ENCODE data around the gene TNNT3. TPM values are rescaled to one million over a fixed set of nuclear protein-coding genes. Genes with fewer than 3 reads are reported as not detected.
A peak's percentile ranks its signal among the peaks of the same experiment; 100 is the strongest.

TNNT3 gene
- total and polyA plus RNA-seq, 11 donors = 17.1 to 84.5 (median 46.4) TPM

DNA sequence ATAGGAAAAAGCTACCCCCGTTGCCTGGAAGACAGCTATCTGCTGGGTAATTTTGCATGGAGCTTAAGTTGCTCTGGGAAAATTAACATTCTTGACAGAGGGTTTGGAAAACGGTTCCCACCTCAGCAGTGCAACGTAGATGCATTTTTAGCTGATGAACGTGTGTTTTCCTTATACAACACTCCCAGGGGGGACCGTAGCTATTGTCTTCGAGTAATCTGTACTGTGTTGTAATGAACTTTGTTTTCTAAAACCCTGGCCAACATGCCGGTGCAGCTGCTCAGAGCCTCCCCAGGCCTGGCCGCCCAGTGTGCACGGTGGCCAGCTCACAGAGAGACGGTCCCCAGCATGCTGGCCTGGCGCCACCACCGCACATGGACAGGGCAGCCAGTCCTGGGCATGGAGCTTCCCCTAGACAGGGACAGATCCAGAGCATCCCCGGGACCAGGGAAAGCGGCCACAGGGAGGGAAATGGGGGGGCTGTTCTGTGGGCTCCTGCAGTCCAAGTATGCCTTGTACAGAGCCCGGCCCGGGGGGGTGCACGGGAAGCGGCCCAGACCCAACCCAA, 2.2 kb downstream of the TNNT3 start:
- Histone ChIP-seq H3K4me1 (peaks cover 12 to 89% (median 53%) of the 10 kb centered on the region in 12 donors), H3K4me3 (peak overlapping the region in 8 of 12 donors; percentile 13 to 56 (median 44)), H3K9me3 (no peaks in the 10 kb centered on the region), H3K27me3 (no peaks in the 10 kb centered on the region), H3K36me3 (no peaks in the 10 kb centered on the region), H3K27ac (peak overlapping the region; percentile 71 to 93 (median 84))
- DNase-seq (peak; percentile 47 to 80 (median 61)), ATAC-seq (peak in 3 of 4 donors; percentile 5 to 38 (median 12))
- WGBS, 4 donors = 44 to 65% (median 51%) methylated on average over 18 of the region's 18 CpGs
- intact Hi-C loops (cut with DNase I) = loop anchor here in 2 of 10 donors (10.0 kb wide), 2 partner anchors 77 to 227 kb away; partner anchors contain the start of gene KRTAP5-6 (in 1 of the 2)
- TF ChIP-seq, protein P1, sequence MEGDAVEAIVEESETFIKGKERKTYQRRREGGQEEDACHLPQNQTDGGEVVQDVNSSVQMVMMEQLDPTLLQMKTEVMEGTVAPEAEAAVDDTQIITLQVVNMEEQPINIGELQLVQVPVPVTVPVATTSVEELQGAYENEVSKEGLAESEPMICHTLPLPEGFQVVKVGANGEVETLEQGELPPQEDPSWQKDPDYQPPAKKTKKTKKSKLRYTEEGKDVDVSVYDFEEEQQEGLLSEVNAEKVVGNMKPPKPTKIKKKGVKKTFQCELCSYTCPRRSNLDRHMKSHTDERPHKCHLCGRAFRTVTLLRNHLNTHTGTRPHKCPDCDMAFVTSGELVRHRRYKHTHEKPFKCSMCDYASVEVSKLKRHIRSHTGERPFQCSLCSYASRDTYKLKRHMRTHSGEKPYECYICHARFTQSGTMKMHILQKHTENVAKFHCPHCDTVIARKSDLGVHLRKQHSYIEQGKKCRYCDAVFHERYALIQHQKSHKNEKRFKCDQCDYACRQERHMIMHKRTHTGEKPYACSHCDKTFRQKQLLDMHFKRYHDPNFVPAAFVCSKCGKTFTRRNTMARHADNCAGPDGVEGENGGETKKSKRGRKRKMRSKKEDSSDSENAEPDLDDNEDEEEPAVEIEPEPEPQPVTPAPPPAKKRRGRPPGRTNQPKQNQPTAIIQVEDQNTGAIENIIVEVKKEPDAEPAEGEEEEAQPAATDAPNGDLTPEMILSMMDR (IDR thresholded peaks at IDR 0.05) = no peak
- TF ChIP-seq POLR2A (IDR thresholded peaks at IDR 0.05) = no peak

DNA sequence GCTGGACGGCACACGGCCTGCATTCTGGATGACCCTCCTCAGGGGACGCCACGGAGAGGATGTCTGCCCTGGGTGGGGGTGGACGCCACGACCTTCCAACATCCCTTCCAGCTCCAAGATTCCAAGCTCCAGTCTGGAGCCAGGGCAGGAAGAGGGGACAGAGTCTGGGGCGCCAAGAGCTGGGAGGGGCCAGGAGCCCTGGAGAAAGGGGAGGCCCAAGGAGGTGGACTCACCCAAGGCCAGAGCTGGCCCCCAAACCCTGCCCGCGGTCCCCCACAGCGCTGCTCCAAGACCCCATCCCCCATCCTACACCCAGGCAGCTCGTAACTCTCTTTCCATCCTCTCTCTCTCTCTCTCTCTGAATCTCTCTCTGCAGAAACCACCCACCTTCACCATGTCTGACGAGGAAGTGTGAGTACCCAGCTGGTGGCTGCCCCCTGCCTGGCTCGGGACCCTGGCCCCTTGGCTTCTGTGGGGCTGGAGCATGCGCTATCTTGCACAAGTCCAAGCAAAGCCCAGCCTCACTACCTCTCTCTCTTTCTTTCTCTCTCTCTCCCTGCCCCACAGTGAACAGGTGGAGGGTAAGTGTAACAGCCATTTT, 3.1 kb downstream of the TNNT3 start:
- ATAC-seq = peak in 2 of 4 donors; percentile 10 to 39
- peak; percentile 50 to 78 (median 71) for DNase-seq

DNA sequence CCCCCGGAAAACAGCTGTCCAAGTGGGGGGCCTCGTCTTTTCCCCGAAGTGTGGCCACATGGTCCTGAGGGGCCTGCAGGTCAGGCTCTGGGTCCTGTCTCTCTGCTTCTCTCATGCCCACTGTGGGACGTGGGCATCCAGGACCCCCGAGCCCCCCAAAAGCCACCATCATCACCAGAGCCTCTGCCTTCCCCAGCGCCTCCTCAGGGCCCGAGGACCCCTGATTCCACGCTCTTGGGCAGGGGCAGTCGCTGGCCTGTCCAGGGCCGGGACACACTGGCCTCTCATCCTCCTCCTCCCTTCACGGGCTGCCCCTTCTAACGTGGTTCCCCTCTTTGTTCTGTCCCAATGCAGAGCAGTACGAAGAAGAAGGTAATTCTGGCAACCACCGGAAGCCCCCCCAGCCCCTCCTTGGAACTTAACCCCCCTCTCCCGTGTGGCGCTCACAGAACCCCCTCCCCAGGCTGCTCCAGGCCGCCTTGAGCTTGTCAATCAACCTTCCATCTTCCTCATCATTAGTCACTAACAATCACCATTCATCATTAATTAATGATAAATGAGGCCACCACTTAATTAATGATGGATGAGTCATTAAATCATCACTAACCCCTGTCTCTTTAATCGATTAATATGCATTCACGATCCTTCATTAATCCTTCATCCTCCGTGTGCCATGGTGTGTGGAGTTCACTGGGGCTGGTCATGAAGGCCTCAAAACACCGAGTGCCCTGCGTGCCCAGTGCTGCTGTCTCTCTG, 3.9 kb downstream of the TNNT3 start:
- peak in 1 of 5 donors; percentile 47 for DNase-seq
- Histone ChIP-seq H3K4me3 (no peak overlapping the region), H3K27me3 (no peaks in the 10 kb centered on the region), H3K9me3 (no peaks in the 10 kb centered on the region), H3K36me3 (no peaks in the 10 kb centered on the region), H3K4me1 (peaks cover 7 to 89% (median 53%) of the 10 kb centered on the region in 12 donors), H3K27ac (peak overlapping the region in 10 of 12 donors; percentile 72 to 93 (median 86))
- WGBS, 4 donors = 80 to 88% (median 84%) methylated on average over 21 to 22 of the region's 22 CpGs
- intact Hi-C loops (cut with DNase I) = loop anchor here in 2 of 10 donors (10.0 kb wide), 2 partner anchors 79 to 229 kb away; partner anchors contain the start of gene KRTAP5-6 (in 1 of the 2)
- no peak for ATAC-seq
- no peak for TF ChIP-seq POLR2A (IDR thresholded peaks at IDR 0.05)
- TF ChIP-seq, protein P1 (IDR thresholded peaks at IDR 0.05) = no peak

More for the DNA sequence above, 3.1 kb downstream of the TNNT3 start:
- Histone ChIP-seq H3K36me3 (no peaks in the 10 kb centered on the region), H3K9me3 (no peaks in the 10 kb centered on the region), H3K27me3 (no peaks in the 10 kb centered on the region), H3K27ac (peak overlapping the region; percentile 71 to 93 (median 84)), H3K4me3 (peak overlapping the region in 6 of 12 donors; percentile 9 to 56 (median 48)), H3K4me1 (peaks cover 9 to 89% (median 56%) of the 10 kb centered on the region in 12 donors)
- intact Hi-C loops (cut with DNase I) = loop anchor here in 2 of 10 donors (10.0 kb wide), 2 partner anchors 78 to 228 kb away; partner anchors contain the start of gene KRTAP5-6 (in 1 of the 2)
- 48 to 68% (median 54%) methylated on average over 14 of the region's 14 CpGs for WGBS, 4 donors
- TF ChIP-seq, protein P1 (IDR thresholded peaks at IDR 0.05) = no peak
- no peak for TF ChIP-seq POLR2A (IDR thresholded peaks at IDR 0.05)

Measured in heart left ventricle (tissue), 16 donors.